EH (cell line): Measurements from ENCODE around the gene MASP1.

Experiments used
- DNase-seq: peaks from one replicate; pipeline ENCODE4 v3.0.0-alpha.2; 2015; ENCODE audit warnings: low read depth

The MASP1 gene

GRCh38 chr3:187293516-187294430 is 2.2 kb upstream of the MASP1 start:
- DNase-seq, result peak; percentile 67

GRCh38 chr3:187292631-187293515 is 1.3 kb upstream of the MASP1 start:
- DNase-seq, result peak; percentile 56

GRCh38 chr3:187292181-187292580 is 644 bp upstream of the MASP1 start:
- peak; percentile 43 for DNase-seq

GRCh38 chr3:187291001-187291511 is 481 bp downstream of the MASP1 start:
- DNase-seq, result peak; percentile 87

- no peak for DNase-seq
Observed at GRCh38 chr3:187290503-187290902, 1.0 kb downstream of the MASP1 start.

GRCh38 chr3:187288855-187289605 is 2.5 kb downstream of the MASP1 start:
- DNase-seq, result no peak

- DNase-seq, result no peak
Observed at GRCh38 chr3:187288131-187288854, 3.2 kb downstream of the MASP1 start.

GRCh38 chr3:187287256-187287655 is 4.3 kb downstream of the MASP1 start:
- no peak for DNase-seq

- DNase-seq, result peak; percentile 91
Observed at GRCh38 chr3:187286467-187287059, 5.0 kb downstream of the MASP1 start.

GRCh38 chr3:187281191-187281714 is 10.3 kb downstream of the MASP1 start:
- DNase-seq, result peak; percentile 98

GRCh38 chr3:187280644-187281043 is 10.9 kb downstream of the MASP1 start:
- DNase-seq, result no peak

GRCh38 chr3:187277129-187277462 is 14.4 kb downstream of the MASP1 start:
- DNase-seq, result no peak

GRCh38 chr3:187276397-187277128 is 15.0 kb downstream of the MASP1 start:
- no peak for DNase-seq

GRCh38 chr3:187274977-187275338 is 16.6 kb downstream of the MASP1 start:
- DNase-seq, result no peak

GRCh38 chr3:187274315-187274976 is 17.1 kb downstream of the MASP1 start:
- DNase-seq, result no peak

GRCh38 chr3:187271582-187271981 is 20.0 kb downstream of the MASP1 start:
- DNase-seq, result no peak

GRCh38 chr3:187269486-187269885 is 22.1 kb downstream of the MASP1 start:
- DNase-seq, result no peak

- no peak for DNase-seq
Observed at GRCh38 chr3:187267306-187267705, 24.2 kb downstream of the MASP1 start.

GRCh38 chr3:187266691-187267090 is 24.8 kb downstream of the MASP1 start:
- no peak for DNase-seq
